ENCODE measurements around the gene ENAH. TPM values are rescaled to one million over a fixed set of nuclear protein-coding genes. Genes with fewer than 3 reads are reported as not detected.

Gene ENAH
- polyA plus RNA-seq, 1 experiment: 121 TPM

- POLR2A ChIA-PET: no interaction called here
- DNase-seq (ENCODE audit: low read depth, low spot score): no peak
- CTCF ChIA-PET: interaction anchor here (0.6 to 1.4 kb wide), 2 partner anchors 9 to 284 kb away, joined by 3 to 4 read pairs; no protein-coding TSS in a partner anchor
These were observed 126.0 kb downstream of the ENAH start for GRCh38 chr1:225526878-225527277.

GRCh38 chr1:225525377-225525776, 127.5 kb downstream of the ENAH start:
- ChIA-PET POLR2A (no interaction called here), CTCF (interaction anchor here (1.6 kb wide), 1 partner anchor 29 kb away, joined by 3 read pairs; no protein-coding TSS in a partner anchor)
- no peak for TF ChIP-seq CTCF (IDR thresholded peaks at IDR 0.05; ENCODE audit: low read depth, low read length)
- no peaks in the 10 kb centered on the region for H3K9me3 ChIP-seq (ENCODE audit: control insufficient read depth, insufficient read depth, low read length)
- no peak for DNase-seq (ENCODE audit: low read depth, low spot score)
- no peak overlapping the region for H3K27ac ChIP-seq (ENCODE audit: low read depth, low read length)
- no peak overlapping the region for H3K4me3 ChIP-seq (ENCODE audit: low read depth, low read length)
- no peaks in the 10 kb centered on the region for H3K27me3 ChIP-seq (ENCODE audit: control insufficient read depth, insufficient read depth, low read length)

More at GRCh38 chr1:225526878-225527277, 126.0 kb downstream of the ENAH start:
- Histone ChIP-seq H3K27ac (ENCODE audit: low read depth, low read length) (no peak overlapping the region), H3K9me3 (ENCODE audit: control insufficient read depth, insufficient read depth, low read length) (no peaks in the 10 kb centered on the region), H3K27me3 (ENCODE audit: control insufficient read depth, insufficient read depth, low read length) (no peaks in the 10 kb centered on the region), H3K4me3 (ENCODE audit: low read depth, low read length) (no peak overlapping the region)
- TF ChIP-seq CTCF (IDR thresholded peaks at IDR 0.05; ENCODE audit: low read depth, low read length): no peak

GRCh38 chr1:225524570-225524969, 128.4 kb downstream of the ENAH start:
- POLR2A ChIA-PET: no interaction called here
- TF ChIP-seq CTCF (IDR thresholded peaks at IDR 0.05; ENCODE audit: low read depth, low read length): no peak

GRCh38 chr1:225523263-225523950, 129.5 kb downstream of the ENAH start:
- H3K27ac ChIP-seq (ENCODE audit: low read depth, low read length): no peak overlapping the region
- no peaks in the 10 kb centered on the region for H3K27me3 ChIP-seq (ENCODE audit: control insufficient read depth, insufficient read depth, low read length)
- no peak for TF ChIP-seq CTCF (IDR thresholded peaks at IDR 0.05; ENCODE audit: low read depth, low read length)
- no peak for DNase-seq (ENCODE audit: low read depth, low spot score)
- POLR2A ChIA-PET: interaction anchor here (1.5 kb wide), 1 partner anchor 130 kb away, joined by 4 read pairs; the partner anchor contains the start of gene ENAH
- CTCF ChIA-PET: interaction anchor here (0.6 to 3.0 kb wide), 8 partner anchors 21 to 395 kb away, joined by 3 to 12 read pairs (median 6); partner anchors contain the start of gene SRP9
- no peaks in the 10 kb centered on the region for H3K9me3 ChIP-seq (ENCODE audit: control insufficient read depth, insufficient read depth, low read length)
- no peak overlapping the region for H3K4me3 ChIP-seq (ENCODE audit: low read depth, low read length)

More at GRCh38 chr1:225524570-225524969, 128.4 kb downstream of the ENAH start:
- CTCF ChIA-PET: interaction anchor here (1.2 to 3.0 kb wide), 4 partner anchors 29 to 248 kb away, joined by 3 to 12 read pairs (median 6); no protein-coding TSS in a partner anchor
- Histone ChIP-seq H3K9me3 (ENCODE audit: control insufficient read depth, insufficient read depth, low read length) (no peaks in the 10 kb centered on the region), H3K27ac (ENCODE audit: low read depth, low read length) (no peak overlapping the region), H3K4me3 (ENCODE audit: low read depth, low read length) (no peak overlapping the region), H3K27me3 (ENCODE audit: control insufficient read depth, insufficient read depth, low read length) (no peaks in the 10 kb centered on the region)
- DNase-seq (ENCODE audit: low read depth, low spot score): no peak

Data from AG04450 (cell line).